Fibroblast of upper back skin (primary cell): ENCODE data around the gene AKT3.
"Not testable (repeated sequence)": the region's sequence is repeated elsewhere in the genome, so short reads cannot be mapped to it uniquely, and the experiment has no call there.

Experiments used
- DNase-seq: peaks from one replicate; pipeline ENCODE4 v3.0.0-alpha.2; 2013

Gene AKT3

DNA sequence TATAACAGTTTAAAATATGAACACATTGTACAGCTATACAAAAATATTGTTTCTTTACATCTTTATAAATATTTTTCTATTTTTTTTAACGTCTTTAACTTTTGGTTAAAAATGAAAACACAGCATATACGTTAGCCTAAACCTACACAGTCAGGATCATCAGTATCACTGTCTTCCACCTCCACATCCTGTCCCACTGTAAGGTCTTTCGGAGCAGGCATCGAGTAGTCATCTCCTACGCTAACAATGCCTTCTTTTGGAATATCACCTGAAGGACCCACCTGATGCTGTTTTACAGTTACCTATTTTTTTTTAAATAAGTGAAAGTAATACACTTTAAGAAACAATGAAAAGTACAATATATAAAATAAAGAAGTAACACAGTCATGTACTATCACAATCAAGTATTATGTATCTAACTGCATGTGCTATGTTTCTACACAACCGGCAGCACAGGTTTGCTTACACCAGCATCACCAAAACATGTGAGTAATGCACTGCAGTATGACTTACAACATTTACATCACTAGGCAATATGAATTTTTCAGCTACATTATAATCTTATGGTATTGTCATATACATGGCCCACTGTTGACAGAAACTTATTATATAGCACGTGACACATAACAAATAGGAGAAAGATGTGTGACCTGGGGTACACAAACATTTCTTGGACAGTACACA lies 254.4 kb downstream of the AKT3 start:
- no peak for DNase-seq

DNA sequence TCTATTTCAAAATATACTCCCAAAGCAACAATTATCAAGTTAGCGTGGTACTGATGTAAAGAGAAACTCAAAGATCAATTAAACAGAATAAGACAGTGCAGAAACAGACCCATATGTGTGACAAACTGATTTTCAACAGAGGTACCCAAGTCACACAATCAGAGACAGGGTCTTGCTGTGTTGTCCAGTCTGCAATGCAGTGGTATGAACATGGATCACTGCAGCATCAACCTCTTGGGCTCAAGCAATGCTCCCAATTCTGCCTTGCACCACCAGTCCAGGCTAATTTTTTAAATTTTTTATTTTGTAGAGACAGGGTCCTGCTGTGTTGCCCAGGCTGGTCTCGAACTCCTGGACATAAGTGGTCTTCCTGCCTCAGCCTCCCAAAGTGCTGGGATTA lies 255.6 kb downstream of the AKT3 start:
- no peak for DNase-seq

DNA sequence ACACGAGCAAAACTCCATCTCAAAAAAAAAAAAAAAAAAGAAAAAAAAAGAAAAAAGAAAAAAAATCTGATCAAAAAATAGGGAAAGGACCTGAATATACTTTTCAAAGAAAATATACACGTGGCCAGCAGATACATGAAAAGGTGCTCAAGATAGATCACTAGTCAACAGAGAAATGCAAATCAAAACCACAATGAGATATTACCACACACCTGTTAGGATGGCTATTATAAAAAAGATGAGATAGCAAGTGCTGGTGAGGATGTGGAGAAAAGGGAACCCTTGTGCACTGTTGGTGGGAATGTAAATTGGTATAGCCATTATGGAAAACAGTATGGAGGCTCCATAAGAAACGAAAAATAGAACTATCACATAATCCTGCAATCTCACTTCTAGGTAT lies 260.8 kb downstream of the AKT3 start:
- DNase-seq = not testable (repeated sequence)

DNA sequence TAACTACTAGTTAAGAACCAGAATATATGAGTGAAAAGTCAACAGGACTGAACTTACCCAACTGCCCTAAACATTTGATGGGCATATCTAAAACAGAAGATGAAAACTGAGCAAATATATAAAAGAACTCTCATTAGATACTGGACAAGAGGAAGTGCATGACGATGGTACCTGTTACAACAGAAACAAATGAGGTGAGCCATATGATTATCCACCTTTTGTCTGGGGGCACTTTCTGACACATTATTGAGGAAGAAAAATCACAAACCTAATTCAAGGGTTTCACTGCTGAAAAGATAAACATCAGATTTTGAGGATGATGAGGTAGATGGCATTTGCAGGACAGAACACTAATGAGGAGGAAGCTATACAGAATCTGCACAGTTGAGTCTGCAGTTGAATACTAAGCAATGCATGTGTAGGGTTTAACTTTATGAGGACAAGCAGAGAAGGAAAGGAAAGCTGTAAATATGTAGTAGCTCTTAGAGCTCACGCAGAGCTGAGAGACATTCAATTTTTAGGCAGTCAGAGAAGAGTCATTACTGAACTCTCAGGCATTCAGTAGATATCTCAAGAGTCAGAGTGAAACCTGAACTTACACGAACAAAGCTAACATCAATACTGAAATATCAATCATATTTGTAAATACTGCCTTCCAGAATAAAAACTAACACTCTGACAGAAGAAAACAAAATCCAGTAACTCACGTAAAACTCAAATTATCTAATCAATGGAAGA lies 262.1 kb downstream of the AKT3 start:
- no peak for DNase-seq

DNA sequence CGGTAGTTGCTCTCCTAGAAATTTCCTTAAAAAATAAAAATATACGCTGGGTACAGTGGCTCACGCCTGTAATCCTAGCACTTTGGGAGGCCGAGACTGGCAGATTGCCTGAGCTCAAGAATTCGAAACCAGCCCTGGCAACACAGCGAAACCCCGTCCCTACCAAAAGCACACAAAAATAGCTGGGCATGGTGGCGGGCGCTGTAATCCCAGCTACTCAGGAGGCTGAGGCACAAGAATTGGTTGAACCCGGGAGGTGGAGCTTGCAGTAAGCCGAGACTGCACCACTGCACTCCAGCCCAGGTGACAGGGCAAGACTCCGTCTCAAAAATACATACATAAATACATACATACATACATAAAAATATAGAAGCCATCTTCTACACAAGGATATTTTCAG lies 262.8 kb downstream of the AKT3 start:
- DNase-seq = no peak

DNA sequence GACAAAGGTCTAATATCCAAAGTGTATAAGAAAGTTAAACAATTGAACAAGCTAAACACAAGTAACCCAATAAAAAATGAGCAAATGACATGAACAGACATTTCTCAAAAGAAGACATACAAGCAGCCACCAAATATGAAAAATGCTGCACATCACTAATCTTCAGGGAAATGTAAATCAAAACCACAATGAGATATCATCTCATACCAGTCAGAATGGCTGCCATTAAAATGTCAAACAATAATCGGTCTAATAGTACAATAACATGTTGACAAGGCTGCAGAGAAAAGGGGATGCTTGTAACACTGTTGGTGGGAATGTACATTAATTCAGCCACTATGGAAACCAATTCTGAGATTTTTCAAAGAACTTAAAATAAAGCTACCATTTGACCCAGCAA lies 264.1 kb downstream of the AKT3 start:
- no peak for DNase-seq

DNA sequence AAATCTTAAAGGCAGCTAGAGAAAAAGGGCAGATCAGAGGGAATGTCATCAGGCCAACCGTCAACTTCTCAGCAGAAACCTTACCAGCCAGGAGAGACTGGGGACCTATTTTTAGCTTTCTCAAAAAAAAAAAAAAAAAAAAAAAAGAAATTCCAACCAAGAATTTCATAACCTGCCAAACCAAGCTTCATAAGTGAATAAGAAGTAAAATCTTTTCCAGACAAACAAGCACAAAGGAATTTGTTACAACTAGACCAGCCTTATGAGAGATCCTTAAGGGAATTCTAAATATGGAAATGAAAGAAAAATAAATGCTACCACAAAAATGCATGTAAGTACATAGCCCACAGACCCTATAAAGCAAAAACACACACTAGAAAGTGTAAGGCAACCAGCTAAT lies 267.7 kb downstream of the AKT3 start:
- peak; percentile 79 for DNase-seq

DNA sequence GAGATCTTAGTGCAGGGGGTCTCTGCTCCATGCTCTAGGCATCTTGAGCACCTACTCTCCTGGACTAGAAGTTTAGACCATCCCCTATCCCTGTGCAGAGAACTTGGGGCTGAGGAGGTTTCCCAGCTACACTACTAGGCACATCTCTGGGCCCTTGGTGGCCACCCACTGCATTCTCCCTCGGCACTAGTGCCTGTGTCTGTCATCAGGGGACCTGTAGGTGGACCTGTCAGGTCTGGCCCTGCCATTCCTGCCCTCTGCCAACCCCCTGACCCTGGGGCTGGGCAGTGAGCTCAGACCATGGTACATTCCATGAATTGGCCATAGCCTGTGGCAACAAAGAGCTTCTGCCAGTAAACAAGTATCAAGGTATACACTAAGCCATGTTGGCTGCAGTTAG lies 269.1 kb downstream of the AKT3 start:
- no peak for DNase-seq

DNA sequence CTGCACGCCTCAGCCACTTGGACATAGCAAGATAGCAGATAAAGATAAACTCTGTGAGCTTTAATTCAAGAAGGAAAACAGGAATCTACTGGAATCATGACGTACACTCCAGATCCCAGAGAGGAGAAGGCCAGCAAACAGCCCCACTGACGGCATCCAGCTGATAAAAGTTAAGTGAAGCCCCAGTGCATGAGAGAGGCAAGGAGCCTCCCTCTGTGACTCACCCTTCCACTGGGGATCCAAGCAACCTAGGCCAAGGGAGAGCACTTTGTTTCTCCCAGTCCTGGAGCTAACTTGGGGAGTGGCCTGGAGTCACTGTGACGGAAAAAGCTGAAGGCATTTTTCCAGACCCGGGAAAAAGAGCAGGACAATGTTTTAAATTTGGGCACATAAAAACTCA lies 270.0 kb downstream of the AKT3 start:
- DNase-seq = peak; percentile 30

DNA sequence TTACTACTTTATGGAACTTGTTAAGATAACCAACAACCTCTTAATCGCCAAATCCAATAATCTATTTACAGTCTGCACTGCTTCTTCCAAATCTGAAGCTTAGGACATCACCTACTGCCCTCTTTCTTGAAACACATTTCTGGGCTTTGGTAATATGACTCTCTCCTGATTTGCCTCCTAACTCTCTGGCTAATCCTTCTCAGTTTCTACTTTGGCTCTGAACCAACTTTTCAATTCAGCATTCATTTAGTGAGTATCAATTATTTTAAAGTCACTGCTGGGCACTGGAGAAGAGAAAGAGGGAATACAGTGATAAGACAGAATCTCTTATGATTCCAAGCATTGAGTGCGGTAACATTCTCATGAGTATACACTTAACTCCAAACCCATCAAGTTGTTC lies 275.0 kb downstream of the AKT3 start:
- DNase-seq = peak; percentile 19

DNA sequence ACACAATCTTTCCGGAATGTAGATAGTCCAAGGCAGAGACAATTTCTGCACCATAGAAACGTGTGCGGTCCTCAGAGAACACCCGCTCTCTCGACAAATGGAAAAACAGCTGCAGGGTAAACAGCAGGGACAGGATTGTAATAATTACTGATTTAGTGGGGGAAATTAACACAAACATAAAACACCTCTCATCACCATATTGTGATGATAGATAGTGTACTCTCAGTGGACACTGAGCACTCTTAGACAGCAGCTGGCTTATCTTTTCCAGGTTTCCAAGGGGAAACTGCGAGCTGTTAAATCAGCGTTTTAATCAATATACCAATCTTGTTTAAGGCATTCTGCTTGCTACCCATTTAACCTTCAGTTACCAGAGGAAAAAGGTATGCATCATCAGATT lies 277.1 kb downstream of the AKT3 start:
- no peak for DNase-seq

DNA sequence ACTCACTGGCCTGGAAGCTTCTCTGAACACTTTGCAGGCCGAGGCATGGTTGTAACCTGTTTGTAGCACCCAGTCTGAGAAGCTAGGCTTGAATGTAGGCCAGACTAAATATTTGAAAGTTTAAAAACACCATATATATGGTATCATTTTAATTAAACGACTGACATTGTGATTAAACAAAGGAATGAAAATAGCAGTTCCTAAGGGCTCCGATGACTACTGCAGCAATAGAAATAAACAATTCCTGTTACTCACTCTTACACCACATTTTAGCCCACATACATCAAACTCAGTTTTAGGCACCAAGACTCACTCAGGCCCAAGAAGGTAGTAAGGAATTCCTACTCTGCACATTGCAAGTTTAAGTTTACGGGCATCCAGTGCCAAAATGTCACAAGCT lies 281.2 kb downstream of the AKT3 start:
- DNase-seq = no peak

DNA sequence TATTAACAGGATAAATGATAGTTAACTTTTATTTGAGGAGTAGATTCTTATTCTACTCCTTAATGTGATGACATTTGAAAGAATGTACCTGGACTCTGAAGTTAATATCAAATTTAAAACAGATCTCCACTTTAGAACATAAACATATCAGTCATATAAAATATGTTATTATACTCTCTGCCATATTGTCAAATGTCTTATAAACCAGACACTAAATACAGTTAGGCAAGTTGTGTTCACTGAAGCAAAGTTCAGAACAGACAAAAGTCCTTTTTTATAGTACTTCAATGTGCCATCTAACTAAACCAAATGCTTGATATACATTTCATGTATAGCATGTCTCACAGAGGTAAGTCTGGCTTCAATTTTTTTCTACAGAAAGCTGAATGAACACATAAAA lies 285.2 kb downstream of the AKT3 start:
- DNase-seq = no peak

DNA sequence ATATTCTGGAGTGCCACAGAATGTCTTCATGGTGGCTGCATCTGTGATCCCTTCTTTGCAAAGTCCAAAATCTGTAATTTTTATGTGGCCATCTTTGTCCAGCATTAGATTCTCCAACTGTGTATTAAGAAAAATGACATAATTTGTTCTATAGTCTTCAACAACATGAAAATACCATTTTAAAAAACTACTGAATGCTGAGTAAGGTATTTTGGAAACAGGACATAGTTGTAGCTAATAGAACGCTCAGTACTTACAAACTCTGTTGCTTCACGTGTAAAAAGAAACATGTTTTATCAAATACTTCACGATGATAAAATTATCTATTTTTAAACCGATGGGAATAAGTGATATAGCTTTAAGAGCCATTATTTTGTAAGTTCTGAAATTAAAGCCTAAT lies 286.3 kb downstream of the AKT3 start:
- DNase-seq = no peak

DNA sequence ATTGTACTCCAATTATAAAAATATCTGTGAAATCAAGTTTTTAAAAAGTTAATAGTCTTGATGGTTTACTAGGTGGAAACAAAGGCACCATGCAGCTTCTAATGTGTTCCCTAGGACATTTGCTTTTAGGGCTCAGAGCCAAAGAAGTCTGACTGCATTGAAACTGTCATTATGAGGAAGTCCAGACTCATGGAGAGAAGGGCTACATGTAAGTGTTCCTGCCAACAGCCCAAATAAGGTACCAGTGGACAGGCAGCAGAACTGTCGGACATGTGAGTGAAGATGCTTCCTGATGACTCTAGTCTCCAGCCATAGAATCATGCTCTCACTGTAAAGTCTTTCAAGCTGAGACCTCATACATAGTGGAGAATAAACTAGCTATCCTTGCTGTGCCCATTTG lies 287.6 kb downstream of the AKT3 start:
- no peak for DNase-seq

DNA sequence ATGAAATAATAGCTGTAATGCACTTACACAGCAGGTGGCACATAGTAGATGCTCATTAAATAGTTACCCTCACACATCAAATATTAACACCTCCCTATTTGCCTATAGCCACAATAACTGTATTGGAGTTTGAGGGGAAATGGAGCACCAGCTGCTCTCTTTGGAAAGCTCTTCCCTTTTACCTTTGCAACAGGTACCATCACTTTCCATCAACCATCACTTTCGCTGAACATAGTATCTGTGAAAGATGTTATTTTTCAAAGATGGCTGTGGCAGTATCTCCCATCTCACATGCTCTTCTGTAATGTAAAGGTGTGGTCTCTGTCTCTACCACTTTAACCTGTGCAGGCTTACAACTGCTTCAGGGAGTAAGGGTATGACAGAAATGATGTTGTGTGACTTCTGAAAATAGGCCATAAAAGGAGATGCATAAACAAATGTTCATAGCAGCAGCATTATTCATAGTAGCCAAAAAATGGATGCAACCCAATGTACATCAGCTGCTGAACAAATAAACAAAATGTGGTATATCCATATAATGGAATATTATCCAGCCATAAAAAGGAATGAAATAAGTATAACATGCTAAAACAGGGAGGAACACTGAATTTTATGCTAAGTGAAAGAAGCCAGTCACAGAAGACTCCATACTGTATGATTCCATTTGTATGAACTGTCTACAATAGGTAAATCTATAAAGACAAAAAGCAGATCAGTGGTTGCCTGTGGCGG lies 288.3 kb downstream of the AKT3 start:
- DNase-seq = no peak

DNA sequence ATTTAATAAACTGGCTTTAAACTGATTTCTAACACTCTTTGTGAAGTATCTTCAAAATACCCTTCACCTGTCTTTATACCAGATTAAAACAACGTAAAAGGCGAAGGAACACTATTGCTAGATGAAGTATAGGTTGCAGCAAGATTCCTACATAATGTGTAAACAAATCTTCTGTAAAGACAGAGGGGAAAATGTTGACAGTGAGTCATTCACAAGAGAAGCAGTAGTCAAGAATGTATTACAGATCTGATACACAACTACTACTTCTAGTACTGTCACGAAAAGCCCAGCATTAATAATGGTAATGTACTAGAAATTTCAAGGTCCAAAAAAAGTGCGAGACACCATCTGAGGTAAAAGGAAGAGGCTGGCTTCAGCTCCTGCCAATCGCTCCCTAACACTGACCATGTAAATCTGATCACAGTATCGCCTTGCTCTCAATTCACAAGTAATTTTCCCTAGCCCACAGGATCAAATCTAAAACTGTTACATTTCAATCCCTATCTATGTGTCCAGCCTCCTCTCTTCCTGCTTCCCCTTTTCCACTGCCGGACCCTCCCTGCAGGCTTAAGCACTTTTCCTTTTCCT lies 290.4 kb downstream of the AKT3 start:
- DNase-seq = no peak

DNA sequence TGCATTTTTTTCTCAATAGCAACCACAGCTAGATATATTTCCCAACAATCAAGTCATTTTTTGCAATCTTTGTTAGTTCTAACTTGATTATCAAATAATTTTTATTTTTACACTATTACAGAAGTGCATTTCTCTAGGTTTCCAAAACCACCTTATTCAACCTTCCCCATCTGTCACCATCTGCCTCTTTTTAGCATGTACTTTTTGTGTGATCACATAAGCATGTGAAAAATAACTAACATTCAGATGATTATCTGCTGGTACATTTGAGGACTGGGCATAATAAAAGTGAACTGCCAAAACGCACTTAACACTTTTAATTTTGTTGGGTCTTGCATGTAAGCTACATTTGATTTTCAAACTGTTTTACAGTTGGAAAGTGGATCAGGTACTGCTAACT lies 291.5 kb downstream of the AKT3 start:
- no peak for DNase-seq

DNA sequence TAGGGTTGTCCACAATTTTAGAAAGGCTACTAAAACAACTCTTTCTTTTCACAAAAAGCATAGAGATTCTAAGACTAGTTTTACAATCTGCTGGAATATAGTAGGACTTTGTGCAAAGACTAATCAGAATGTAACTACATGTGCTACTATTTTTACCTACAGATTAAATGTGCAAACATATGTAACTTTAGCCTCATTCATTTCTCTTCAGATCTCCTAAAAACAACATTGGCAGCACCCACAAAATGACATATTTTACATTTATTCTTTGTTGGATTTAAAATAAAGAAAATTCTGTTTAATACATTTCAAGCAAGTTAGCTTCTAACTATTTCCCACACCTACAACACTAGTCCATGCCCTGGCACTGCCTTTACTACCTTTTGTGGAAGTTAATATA lies 292.2 kb downstream of the AKT3 start:
- no peak for DNase-seq

DNA sequence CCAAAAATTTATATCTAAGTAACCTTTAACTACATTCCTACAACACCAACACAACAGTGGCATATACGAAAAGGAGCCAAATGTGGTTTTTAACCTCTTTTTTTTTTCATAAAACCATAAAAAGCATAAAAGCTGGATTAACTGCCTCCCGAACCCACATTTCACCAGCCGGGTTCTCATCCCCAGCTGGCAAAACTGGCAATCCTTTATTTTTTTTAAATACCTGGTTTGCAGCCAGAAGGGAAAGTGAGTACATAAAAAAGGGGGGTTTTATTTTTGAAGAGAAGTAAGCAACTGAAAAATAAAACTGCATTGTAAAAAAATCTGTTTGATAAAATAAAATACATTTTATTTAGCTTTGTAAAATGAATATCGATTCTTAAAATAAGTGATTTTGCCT lies 295.4 kb downstream of the AKT3 start:
- DNase-seq = no peak

DNA sequence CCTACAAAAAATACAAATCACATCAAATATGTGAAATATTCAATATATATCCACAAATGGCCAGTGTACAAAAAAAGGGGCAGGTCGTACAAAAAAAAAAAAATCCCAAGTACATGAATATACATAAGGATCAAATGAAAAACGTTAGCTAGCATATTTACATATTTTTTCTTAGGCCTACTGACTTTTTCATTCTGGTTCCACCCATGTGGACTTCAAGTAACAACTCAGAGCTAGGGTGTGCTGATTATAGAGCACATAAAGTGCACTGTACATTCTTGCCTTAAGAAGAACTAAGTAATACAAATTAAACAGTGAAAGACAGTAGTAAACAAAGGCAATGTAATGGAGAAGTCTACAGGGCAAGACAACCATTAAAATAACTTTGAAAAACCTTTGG lies 297.0 kb downstream of the AKT3 start:
- no peak for DNase-seq

DNA sequence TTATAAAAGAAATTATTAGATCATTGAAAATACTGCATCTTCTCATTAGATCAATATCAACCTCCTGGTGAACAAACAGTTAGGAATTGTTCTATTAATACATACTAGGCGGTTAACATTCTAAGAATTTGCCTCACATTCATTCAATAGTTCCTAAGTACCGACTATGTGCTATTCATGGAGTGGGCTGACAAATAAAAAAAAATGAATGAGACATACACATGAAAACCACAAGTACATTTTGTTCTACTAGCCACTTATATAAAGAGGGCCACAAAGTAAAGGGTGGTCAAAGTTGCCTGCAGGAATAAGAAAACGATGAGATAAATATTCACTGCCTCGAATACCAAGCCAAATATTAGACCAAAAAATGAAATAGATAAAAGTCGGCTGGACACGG lies 299.8 kb downstream of the AKT3 start:
- DNase-seq = peak; percentile 65

DNA sequence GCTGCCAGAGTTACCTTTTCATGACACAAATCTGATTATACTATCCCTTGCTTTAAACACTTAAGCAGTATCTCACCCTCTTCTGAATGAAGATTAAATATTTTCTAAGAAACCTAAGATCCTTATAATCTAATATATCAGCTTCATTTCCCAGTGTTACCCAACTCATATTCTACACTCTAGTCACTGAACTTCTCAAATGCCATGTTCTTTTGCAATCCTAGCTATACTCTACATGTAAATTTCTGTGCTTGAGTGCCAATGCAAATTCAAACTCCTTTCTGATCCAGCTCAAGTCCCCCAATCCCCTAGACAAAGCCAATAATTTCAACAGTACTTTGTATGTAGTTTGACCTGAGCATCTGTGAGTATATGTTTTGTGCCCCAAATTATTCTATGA lies 300.3 kb downstream of the AKT3 start:
- no peak for DNase-seq

DNA sequence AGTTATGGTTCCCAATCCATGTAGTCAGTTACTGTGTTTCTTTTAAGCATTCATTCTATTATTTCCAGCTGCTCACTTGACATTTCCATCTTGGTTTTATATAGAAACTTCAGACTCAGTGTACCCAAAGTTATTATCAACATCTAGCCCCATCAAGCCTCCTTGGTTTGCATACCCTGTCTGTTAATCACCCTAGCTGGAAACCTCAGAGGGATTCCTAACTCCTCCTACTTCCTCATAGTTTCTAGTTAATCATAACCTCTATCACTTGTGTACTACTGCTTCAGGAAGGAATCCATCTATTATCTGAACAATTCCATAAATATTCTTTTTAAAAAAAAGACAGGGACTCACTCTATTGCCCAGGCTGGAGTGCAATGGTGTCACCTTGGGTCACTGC lies 300.9 kb downstream of the AKT3 start:
- DNase-seq = peak; percentile 81
